Small intestine (tissue), 7 donors: ENCODE data around the gene SPTBN2. TPM values are rescaled to one million over a fixed set of nuclear protein-coding genes. Genes with fewer than 3 reads are reported as not detected.

ENCODE experiments used
- DNase-seq, 2 donors: peaks; one replicate each; pipeline versions ENCODE4 v3.0.0 to v3.0.0-alpha.2; 2013
- FAIRE-seq: peaks from 2 replicates; lab custom pipeline; 2012; peaks lifted over from hg19 to GRCh38; lab: Jason Lieb, UNC
- H3K27ac ChIP-seq, 3 donors: one replicate each; pipeline ENCODE4 v1.5.1; 2013; ENCODE audit warnings: low read length in 2 of 3, mild to moderate bottlenecking in 2 of 3, control low read depth in 1 of 3, inconsistent platforms in 1 of 3, low read depth in 1 of 3, moderate library complexity in 1 of 3
- H3K27me3 ChIP-seq, 3 donors: one replicate each; pipeline ENCODE4 v1.6.1; 2013; ENCODE audit warnings: low read length in 3 of 3, inconsistent platforms in 1 of 3; ENCODE audit not compliant: control insufficient read depth in 3 of 3, insufficient read depth in 3 of 3
- H3K36me3 ChIP-seq, 3 donors: one replicate each; pipeline ENCODE4 v1.6.1; 2013; ENCODE audit warnings: low read length in 3 of 3, inconsistent platforms in 1 of 3, low read depth in 1 of 3, mild to moderate bottlenecking in 1 of 3, moderate library complexity in 1 of 3; ENCODE audit not compliant: control insufficient read depth in 3 of 3, insufficient read depth in 2 of 3
- H3K4me1 ChIP-seq, 3 donors: one replicate each; pipeline ENCODE4 v1.6.1; 2013; ENCODE audit warnings: low read length in 2 of 3, inconsistent platforms in 1 of 3, low read depth in 1 of 3, mild to moderate bottlenecking in 1 of 3, moderate library complexity in 1 of 3; ENCODE audit not compliant: control insufficient read depth in 3 of 3, insufficient read depth in 2 of 3
- H3K4me3 ChIP-seq, 3 donors: one replicate each; pipeline ENCODE4 v1.5.1; 2013; ENCODE audit warnings: low read length in 3 of 3, control low read depth in 1 of 3, inconsistent platforms in 1 of 3, low read depth in 1 of 3, mild to moderate bottlenecking in 1 of 3, moderate library complexity in 1 of 3
- H3K9me3 ChIP-seq, 2 donors: one replicate each; pipeline ENCODE4 v1.6.1; 2013; ENCODE audit warnings: low read depth in 1 of 2, low read length in 1 of 2; ENCODE audit not compliant: control insufficient read depth in 2 of 2, insufficient read depth in 1 of 2
- WGBS, 3 donors: extraction: QIAGEN DNeasy Blood & Tissue Kit; methylation state at CpG; one replicate each; pipeline ENCODE4 v1.1.7; 2013; 5-methylcytosine and 5-hydroxymethylcytosine counted together
- polyA plus RNA-seq, 4 donors: library from polyadenylated mRNA; stranded (reverse) in 3 of 4; unstranded in 1 of 4; fragments of 200-250 nt in 3 of 4; fragments of 120-200 nt in 1 of 4; gene quantifications; one replicate each; pipeline versions ENCODE4 v1.2.1 to v1.2.3, GENCODE V29; 2013
- donor health status: healthy with polysubstance abuse.
- donor health status: control.
- donor health status: control.
- donor health status: Bipolar disorder and iron deficiency.
- donor health status: healthy.

Gene SPTBN2
- polyA plus RNA-seq, 4 donors, result 0.27 to 5.0 (median 2.8) TPM

DNA sequence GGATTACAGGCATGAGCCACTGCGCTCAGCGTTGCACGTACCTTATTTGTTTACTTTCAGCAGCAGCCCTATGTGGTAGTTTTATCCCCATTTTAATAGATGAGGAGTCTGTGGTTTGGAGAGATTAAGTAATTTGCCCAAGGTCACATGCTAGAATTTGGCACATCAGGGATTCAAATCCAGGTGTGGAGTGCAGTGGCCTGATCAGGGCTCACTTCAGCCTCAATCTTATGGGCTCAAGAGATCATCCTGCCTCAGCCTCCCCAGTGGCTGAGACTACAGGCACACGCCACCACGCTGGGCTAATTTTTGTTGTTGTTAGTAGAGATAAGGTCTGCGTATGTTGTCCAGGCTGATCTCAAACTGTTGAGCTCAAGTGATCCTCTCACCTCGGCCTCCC lies 18.5 kb upstream of the SPTBN2 start:
- WGBS, 3 donors, result 94 to 96% (median 94%) methylated on average over 7 of the region's 7 CpGs
- Histone ChIP-seq H3K9me3 (no peaks in the 10 kb centered on the region), H3K27me3 (no peaks in the 10 kb centered on the region), H3K36me3 (peaks cover 0 to 4% (median 0%) of the 10 kb centered on the region in 3 donors), H3K4me1 (no peaks in the 10 kb centered on the region), H3K4me3 (no peak overlapping the region), H3K27ac (no peak overlapping the region)
- DNase-seq, result no peak
- no peak for FAIRE-seq

DNA sequence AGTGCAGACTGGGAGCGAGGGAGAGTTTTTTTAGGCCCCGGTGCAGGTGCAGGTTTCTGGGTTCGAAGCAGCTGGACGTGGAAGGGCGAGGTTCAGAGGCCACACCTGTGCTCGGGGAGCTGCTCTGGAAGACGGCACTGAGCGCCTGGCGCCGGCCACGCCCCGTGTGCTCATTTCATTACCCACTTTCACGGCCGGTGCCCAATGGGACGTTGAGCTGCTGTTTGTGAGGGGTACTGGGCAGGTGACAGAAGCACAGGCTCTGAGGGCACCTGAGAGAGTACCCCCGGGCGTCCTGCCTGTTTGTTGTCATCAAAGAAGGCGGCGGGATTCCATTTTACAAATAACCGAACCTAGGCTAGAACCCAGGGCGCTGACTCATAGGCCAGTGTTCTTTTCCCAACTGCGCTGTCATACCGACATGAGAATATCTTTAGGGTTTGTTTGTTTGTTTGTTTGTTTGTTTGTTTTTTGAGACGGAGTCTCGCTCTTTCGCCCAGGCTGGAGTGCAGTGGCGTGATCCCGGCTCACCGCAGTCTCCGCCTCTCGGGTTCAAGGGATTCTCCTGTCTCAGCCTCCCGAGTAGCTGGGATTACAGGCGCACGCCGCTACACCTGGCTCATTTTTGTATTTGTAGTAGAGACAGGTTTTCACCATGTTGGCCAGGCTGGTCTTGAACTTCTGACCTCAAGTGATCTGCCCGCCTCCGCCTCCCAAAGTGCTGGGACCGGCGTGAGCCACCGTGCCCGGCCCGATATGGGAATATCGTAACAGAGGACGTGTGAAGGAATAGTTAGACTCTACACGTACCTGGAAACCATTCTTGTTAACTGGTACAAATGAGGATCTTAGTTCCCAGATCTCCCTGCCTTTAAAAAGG lies 16.6 kb upstream of the SPTBN2 start:
- 37 to 48% (median 45%) methylated on average over 44 to 45 of the region's 45 CpGs for WGBS, 3 donors
- no peaks in the 10 kb centered on the region for H3K9me3 ChIP-seq
- peak overlapping the region; percentile 73 to 92 (median 76) for H3K4me3 ChIP-seq
- FAIRE-seq, result no peak
- H3K27me3 ChIP-seq, result no peaks in the 10 kb centered on the region
- DNase-seq, result peak; percentile 79 to 85
- peak overlapping the region; percentile 89 to 94 (median 92) for H3K27ac ChIP-seq
- H3K36me3 ChIP-seq, result peaks cover 0 to 2% (median 0%) of the 10 kb centered on the region in 3 donors
- H3K4me1 ChIP-seq, result no peaks in the 10 kb centered on the region

DNA sequence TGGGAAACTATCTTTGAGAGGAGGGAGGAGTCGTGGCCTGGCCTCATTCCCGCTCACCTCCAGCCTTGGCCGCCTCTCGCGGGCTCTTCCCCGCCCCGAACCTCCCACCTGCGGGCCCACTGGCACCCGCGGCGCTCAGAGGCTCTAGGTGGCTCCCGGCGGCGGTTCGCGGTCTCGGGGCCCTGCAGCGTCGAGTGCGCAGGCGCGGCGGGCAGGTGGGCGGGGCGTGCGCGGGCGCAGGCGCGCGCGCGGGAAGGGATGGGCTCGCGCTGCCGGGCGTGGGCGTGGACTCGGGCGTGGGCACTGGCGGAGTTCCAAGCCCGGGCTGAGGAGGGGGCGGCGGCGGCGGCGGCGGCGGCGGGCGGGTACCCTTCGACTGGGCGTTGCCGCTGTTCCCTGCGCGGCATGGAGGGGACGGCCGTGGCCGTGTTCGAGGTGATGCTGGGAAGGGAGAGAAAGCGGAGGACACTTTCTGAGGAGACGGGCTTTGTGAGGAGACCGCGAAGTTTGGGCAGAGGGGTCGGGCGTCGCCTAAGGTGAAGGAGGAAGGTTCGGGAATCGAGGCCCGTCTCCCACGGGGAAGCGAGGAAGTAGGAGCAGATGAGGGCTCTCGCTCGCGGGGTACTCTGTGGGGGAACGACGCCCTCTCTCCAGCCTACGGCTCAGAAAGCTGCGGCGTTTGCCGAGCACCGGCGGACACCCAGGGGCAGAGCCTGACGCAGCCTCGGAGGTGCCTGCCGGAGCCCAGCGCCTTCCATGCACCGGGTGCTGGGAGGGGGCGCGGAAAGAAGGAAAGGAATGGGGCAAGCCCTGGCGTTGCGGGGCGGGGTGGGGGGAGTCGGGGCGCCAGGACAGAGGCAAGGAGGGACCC lies 15.7 kb upstream of the SPTBN2 start:
- H3K27me3 ChIP-seq, result no peaks in the 10 kb centered on the region
- peak overlapping the region; percentile 73 to 98 (median 76) for H3K4me3 ChIP-seq
- H3K36me3 ChIP-seq, result peaks cover 0 to 2% (median 0%) of the 10 kb centered on the region in 3 donors
- DNase-seq, result peak; percentile 88 to 93
- no peak for FAIRE-seq
- WGBS, 3 donors, result 0 to 1% (median 0%) methylated on average over 37 to 94 of the region's 95 CpGs
- peak overlapping the region; percentile 89 to 94 (median 92) for H3K27ac ChIP-seq
- no peaks in the 10 kb centered on the region for H3K9me3 ChIP-seq
- H3K4me1 ChIP-seq, result no peaks in the 10 kb centered on the region

DNA sequence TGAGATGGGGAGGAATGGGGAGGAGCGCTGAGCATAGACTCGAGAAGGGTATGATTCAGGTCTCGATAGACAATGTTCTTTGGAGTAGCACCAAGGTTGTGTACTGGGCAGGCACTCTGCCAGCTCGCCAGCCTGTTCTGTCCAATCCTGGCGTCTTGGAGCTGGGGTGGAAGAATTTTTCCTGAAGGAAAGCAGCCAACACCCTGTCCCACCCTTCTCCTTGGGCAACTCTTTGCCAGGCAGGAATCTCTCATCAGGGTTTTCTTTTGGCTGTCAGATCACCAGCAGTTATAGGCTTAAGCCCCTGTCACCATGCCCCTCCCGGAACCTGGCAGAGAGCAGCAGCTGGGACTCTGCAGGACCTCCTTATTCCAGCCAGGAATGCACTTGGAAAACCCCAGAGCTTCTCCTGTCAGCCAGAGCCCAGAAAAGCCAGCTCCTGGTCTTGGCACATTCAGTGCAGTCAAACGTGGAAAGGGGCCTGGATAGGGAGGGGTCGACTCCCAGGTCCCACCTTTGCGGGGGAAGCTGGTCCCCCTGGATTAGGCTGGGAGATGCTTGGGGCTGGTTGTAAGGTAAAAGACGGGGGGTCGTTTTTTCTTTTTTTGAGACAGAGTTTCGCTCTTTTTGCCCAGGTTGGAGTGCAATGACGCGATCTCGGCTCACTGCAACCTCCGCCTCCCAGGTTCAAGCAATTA lies 14.4 kb upstream of the SPTBN2 start:
- Histone ChIP-seq H3K9me3 (no peaks in the 10 kb centered on the region), H3K4me3 (peak overlapping the region in 1 of 3 donors; percentile 9), H3K4me1 (no peaks in the 10 kb centered on the region), H3K27ac (peak overlapping the region in 2 of 3 donors; percentile 43 to 50), H3K36me3 (no peaks in the 10 kb centered on the region), H3K27me3 (no peaks in the 10 kb centered on the region)
- FAIRE-seq (no peak), DNase-seq (peak in 1 of 2 donors; percentile 92)
- WGBS, 3 donors, result 36 to 74% (median 52%) methylated on average over 16 of the region's 16 CpGs

DNA sequence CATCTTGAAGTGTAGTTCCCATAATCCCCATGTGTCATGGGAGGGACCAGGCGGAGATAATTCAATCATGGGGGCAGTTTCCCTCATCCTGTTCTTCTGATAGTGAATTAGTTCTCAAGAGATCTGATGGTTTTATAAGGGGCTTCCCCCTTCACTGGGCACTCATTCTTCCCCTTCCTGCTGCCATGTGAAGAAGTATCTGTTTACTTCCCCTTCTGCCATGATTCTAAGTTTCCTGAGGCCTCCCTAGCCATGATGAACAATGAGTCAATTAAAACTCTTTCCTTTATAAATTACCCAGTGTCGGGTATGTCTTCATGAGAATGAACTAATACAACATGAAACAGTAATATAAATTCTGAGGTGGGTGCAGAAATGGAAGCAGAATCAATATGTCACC lies 12.1 kb upstream of the SPTBN2 start:
- H3K36me3 ChIP-seq, result no peaks in the 10 kb centered on the region
- no peaks in the 10 kb centered on the region for H3K9me3 ChIP-seq
- FAIRE-seq (no peak), DNase-seq (no peak)
- WGBS, 3 donors, result 82 to 93% (median 90%) methylated on average over 2 of the region's 2 CpGs
- H3K4me3 ChIP-seq, result no peak overlapping the region
- H3K4me1 ChIP-seq, result no peaks in the 10 kb centered on the region
- no peak overlapping the region for H3K27ac ChIP-seq
- no peaks in the 10 kb centered on the region for H3K27me3 ChIP-seq

- no peaks in the 10 kb centered on the region for H3K27me3 ChIP-seq
- H3K4me3 ChIP-seq, result no peak overlapping the region
- H3K9me3 ChIP-seq, result no peaks in the 10 kb centered on the region
- no peaks in the 10 kb centered on the region for H3K36me3 ChIP-seq
- no peaks in the 10 kb centered on the region for H3K4me1 ChIP-seq
- WGBS, 3 donors, result 35 to 42% (median 38%) methylated on average over 2 of the region's 2 CpGs
- no peak overlapping the region for H3K27ac ChIP-seq
- FAIRE-seq (no peak), DNase-seq (no peak)
Observed at GRCh38 chr11:66739983-66740382, 11.0 kb upstream of the SPTBN2 start.

DNA sequence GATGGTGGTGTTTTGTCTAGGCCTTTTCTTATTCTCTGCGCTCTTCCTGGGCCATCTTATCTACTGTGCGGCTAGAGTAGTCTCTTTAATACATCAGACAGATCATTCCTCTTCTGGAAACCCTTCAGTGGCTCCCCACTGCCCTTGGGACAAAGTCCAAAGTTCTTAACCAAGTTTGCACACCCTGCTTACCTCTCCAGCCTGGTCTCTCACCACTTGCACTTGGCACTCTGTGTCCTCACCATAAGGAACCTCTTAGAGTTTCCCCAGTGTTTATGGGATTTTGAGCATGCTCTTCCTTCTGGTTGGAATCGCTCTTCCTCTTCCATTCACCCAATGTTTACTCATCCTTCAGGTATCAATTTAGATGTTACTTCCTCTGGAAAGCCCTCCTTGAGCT lies 5.2 kb upstream of the SPTBN2 start:
- 70 to 84% (median 79%) methylated on average over 3 of the region's 3 CpGs for WGBS, 3 donors
- FAIRE-seq, result no peak
- Histone ChIP-seq H3K36me3 (no peaks in the 10 kb centered on the region), H3K27ac (no peak overlapping the region), H3K27me3 (peaks cover 0 to 4% (median under 1%) of the 10 kb centered on the region in 3 donors), H3K9me3 (no peaks in the 10 kb centered on the region), H3K4me3 (no peak overlapping the region), H3K4me1 (peaks cover 0 to 4% (median 0%) of the 10 kb centered on the region in 3 donors)
- peak; percentile 47 to 75 for DNase-seq

GRCh38 chr11:66729447-66729846 lies 431 bp upstream of the SPTBN2 start:
- H3K27ac ChIP-seq, result no peak overlapping the region
- no peaks in the 10 kb centered on the region for H3K36me3 ChIP-seq
- no peak overlapping the region for H3K4me3 ChIP-seq
- WGBS, 3 donors, result 87 to 92% (median 90%) methylated on average over 4 of the region's 4 CpGs
- H3K4me1 ChIP-seq, result peaks cover 2 to 10% (median 2%) of the 10 kb centered on the region in 3 donors
- H3K27me3 ChIP-seq, result peaks cover 8 to 45% (median 11%) of the 10 kb centered on the region in 3 donors
- H3K9me3 ChIP-seq, result no peaks in the 10 kb centered on the region
- no peak for FAIRE-seq
- DNase-seq, result no peak
